PC-3 (cell line): Measurements from ENCODE around the gene ZNF281. TPM values are rescaled to one million over a fixed set of nuclear protein-coding genes. Genes with fewer than 3 reads are reported as not detected.

Experiments used
- ATAC-seq: fragments of 200-7000 bp; cut with Tn5 transposase; 2 replicates; pipeline ENCODE4 v1.9.1; 2020; ENCODE audit warnings: mild to moderate bottlenecking, moderate library complexity
- BruUV-seq: library from RNA; stranded (reverse); fragments of 400-500 nt; replicated peaks from 2 replicates; lab custom pipeline; 2021; lab: Mats Ljungman, UMichigan
- CTCF ChIA-PET: fragments of 300-600 bp; sonication (Branson Sonifier 250); formaldehyde crosslinking; loops from one replicate; lab custom pipeline; 2022; ENCODE audit warnings: antibody characterized with exemption; lab: Charles Lee
- POLR2A ChIA-PET: fragments of 300-600 bp; sonication (Branson Sonifier 250); formaldehyde crosslinking; loops from one replicate; lab custom pipeline; 2022; ENCODE audit warnings: antibody characterized with exemption; ENCODE audit not compliant: unreplicated experiment; lab: Charles Lee
- DNase-seq: peaks from one replicate; pipeline ENCODE4 v3.0.0-alpha.2; 2015
- H2AFZ ChIP-seq: fragments of 300-600 bp; sonication (generic); 2 replicates; pipeline ENCODE4 v1.6.0; 2016; ENCODE audit warnings: antibody characterized with exemption, low read length
- H3F3A ChIP-seq: fragments of 300-600 bp; sonication (generic); one replicate; pipeline ENCODE4 v1.6.0; 2017; ENCODE audit warnings: antibody characterized with exemption, low read length, control low read depth, mild to moderate bottlenecking; ENCODE audit not compliant: unreplicated experiment
- H3K27ac ChIP-seq: fragments of 300-600 bp; sonication (generic); 2 replicates; pipeline ENCODE4 v1.5.1; 2016; ENCODE audit warnings: mild to moderate bottlenecking, low read length
- H3K27me3 ChIP-seq: fragments of 300-600 bp; sonication (generic); 2 replicates; pipeline ENCODE4 v1.6.1; 2016; ENCODE audit warnings: low read length, mixed read lengths
- H3K36me3 ChIP-seq: fragments of 300-600 bp; sonication (generic); 2 replicates; pipeline ENCODE4 v1.6.1; 2016; ENCODE audit warnings: low read depth, mixed run types, low read length, mixed read lengths
- H3K4me1 ChIP-seq: fragments of 300-600 bp; sonication (generic); 2 replicates; pipeline ENCODE4 v1.5.1; 2016; ENCODE audit warnings: low read length; ENCODE audit not compliant: insufficient read depth
- H3K4me2 ChIP-seq: fragments of 300-600 bp; sonication (generic); 2 replicates; pipeline ENCODE4 v1.6.0; 2016; ENCODE audit warnings: low read length
- H3K4me3 ChIP-seq: fragments of 300-600 bp; sonication (generic); 2 replicates; pipeline ENCODE4 v1.5.1; 2016; ENCODE audit warnings: mild to moderate bottlenecking, low read length, mixed read lengths
- H3K79me2 ChIP-seq: fragments of 300-600 bp; sonication (generic); 2 replicates; pipeline ENCODE4 v1.6.1; 2017; ENCODE audit warnings: low read length, mixed read lengths
- H3K9ac ChIP-seq: fragments of 300-600 bp; sonication (generic); 2 replicates; pipeline ENCODE4 v1.6.0; 2016; ENCODE audit warnings: mild to moderate bottlenecking, low read length
- H3K9me2 ChIP-seq: fragments of 300-600 bp; sonication (generic); replicated peaks from 2 replicates; pipeline ENCODE4 v1.6.1; 2016; ENCODE audit warnings: mixed run types, low read length, mixed read lengths
- H3K9me3 ChIP-seq: fragments of 300-600 bp; sonication (generic); 2 replicates; pipeline ENCODE4 v1.6.1; 2016; ENCODE audit warnings: low read length, mixed read lengths
- H4K20me1 ChIP-seq: fragments of 300-600 bp; sonication (generic); 2 replicates; pipeline ENCODE4 v1.6.1; 2016; ENCODE audit warnings: low read length, mixed read lengths
- EZH2 ChIP-seq: fragments of 300-600 bp; sonication (generic); IDR thresholded peaks from one replicate; pipeline ENCODE4 v1.6.1; 2017; ENCODE audit warnings: antibody characterized with exemption, mild to moderate bottlenecking, low read length; ENCODE audit not compliant: unreplicated experiment
- EZH2phosphoT487 ChIP-seq: fragments of 300-600 bp; sonication (generic); IDR thresholded peaks from 2 replicates; pipeline ENCODE4 v1.6.1; 2018; ENCODE audit warnings: mild to moderate bottlenecking, antibody characterized with exemption, low read length, borderline replicate concordance
- intact Hi-C: fragments of 100-400 bp; cut with micrococcal nuclease; formaldehyde crosslinking; loops from 2 replicates; pipeline ENCODE4 v1.9.0; 2023
- total RNA-seq: library from RNA; depleted of rRNA; stranded (reverse); fragments of >200 nt; gene quantifications from 2 replicates; pipeline ENCODE4 v1.2.3, GENCODE V29; 2014
- TF ChIP-seq, protein P1 (sequence below): fragments of 300-600 bp; sonication (generic); conservative IDR thresholded peaks from 2 replicates; pipeline ENCODE4 v1.5.1; 2017; ENCODE audit warnings: antibody characterized with exemption, low read depth, mild to moderate bottlenecking, low read length

The ZNF281 gene
- total RNA-seq, 1 experiment from 2014 or later = 26.6 TPM

DNA sequence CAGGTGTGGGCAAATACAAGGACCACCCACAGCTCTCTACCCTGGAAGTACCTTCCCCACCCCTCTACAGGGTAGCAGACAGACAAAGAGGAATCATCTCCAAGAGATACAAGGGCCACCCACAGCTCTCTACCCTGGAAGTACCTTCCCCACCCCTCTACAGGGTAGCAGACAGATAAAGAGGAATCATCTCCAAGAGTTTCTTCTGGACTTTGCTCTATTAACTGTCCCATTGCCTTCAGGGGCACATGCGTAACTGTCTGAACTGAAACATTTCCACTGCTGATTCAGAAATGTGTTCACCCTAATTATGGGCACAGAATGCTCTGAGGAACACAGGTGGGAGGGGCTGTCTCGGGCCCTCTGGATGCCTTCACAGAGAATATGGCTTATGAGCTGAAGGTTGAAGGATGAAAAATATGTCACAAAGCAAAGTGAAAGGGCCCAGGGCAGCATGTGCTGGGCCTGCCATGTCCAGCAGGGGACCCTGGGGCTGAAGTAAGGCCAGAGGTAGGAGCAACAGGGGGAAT, 43.9 kb downstream of the ZNF281 start:
- Histone ChIP-seq H3K4me2 (no peak overlapping the region), H3K79me2 (no peaks in the 10 kb centered on the region), H3K9me3 (no peaks in the 10 kb centered on the region), H3K36me3 (no peaks in the 10 kb centered on the region), H3K4me1 (peaks cover 50% of the 10 kb centered on the region), H3K27me3 (no peaks in the 10 kb centered on the region), H3K4me3 (no peak overlapping the region), H3F3A (no peaks in the 10 kb centered on the region), H4K20me1 (no peaks in the 10 kb centered on the region), H3K9me2 (no peaks in the 10 kb centered on the region), H3K27ac (no peak overlapping the region), H2AFZ (no peak overlapping the region), H3K9ac (no peak overlapping the region)
- ATAC-seq (no peak), DNase-seq (no peak)
- TF ChIP-seq, protein P1, sequence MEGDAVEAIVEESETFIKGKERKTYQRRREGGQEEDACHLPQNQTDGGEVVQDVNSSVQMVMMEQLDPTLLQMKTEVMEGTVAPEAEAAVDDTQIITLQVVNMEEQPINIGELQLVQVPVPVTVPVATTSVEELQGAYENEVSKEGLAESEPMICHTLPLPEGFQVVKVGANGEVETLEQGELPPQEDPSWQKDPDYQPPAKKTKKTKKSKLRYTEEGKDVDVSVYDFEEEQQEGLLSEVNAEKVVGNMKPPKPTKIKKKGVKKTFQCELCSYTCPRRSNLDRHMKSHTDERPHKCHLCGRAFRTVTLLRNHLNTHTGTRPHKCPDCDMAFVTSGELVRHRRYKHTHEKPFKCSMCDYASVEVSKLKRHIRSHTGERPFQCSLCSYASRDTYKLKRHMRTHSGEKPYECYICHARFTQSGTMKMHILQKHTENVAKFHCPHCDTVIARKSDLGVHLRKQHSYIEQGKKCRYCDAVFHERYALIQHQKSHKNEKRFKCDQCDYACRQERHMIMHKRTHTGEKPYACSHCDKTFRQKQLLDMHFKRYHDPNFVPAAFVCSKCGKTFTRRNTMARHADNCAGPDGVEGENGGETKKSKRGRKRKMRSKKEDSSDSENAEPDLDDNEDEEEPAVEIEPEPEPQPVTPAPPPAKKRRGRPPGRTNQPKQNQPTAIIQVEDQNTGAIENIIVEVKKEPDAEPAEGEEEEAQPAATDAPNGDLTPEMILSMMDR = peak; percentile 29; the same call in 1 of the 2 replicates
- TF ChIP-seq EZH2phosphoT487 = no peak
- intact Hi-C loops = no loop called here
- POLR2A ChIA-PET = interaction anchor here (0.6 kb wide), 1 partner anchor 144 kb away, joined by 3 read pairs; no protein-coding TSS in a partner anchor
- no TSS peak for BruUV-seq
- CTCF ChIA-PET = interaction anchor here (1.4 kb wide), 1 partner anchor 143 kb away, joined by 15 read pairs; no protein-coding TSS in a partner anchor

- no peak overlapping the region for H2AFZ ChIP-seq
- no peak overlapping the region for H3K4me3 ChIP-seq
- no peaks in the 10 kb centered on the region for H3K27me3 ChIP-seq
- peaks cover 52% of the 10 kb centered on the region for H3K4me1 ChIP-seq
- ATAC-seq (peak; percentile 81), DNase-seq (peak; percentile 83)
- H3K9me3 ChIP-seq = no peaks in the 10 kb centered on the region
- H4K20me1 ChIP-seq = no peaks in the 10 kb centered on the region
- no peaks in the 10 kb centered on the region for H3K9me2 ChIP-seq
- H3K27ac ChIP-seq = peak overlapping the region; percentile 49
- no peaks in the 10 kb centered on the region for H3K36me3 ChIP-seq
- intact Hi-C loops = no loop called here
- H3F3A ChIP-seq = no peaks in the 10 kb centered on the region
- TF ChIP-seq EZH2phosphoT487 = no peak
- TF ChIP-seq, protein P1 = no peak
- TF ChIP-seq EZH2 = no peak
- ChIA-PET POLR2A (interaction anchor here (0.6 kb wide), 1 partner anchor 127 kb away, joined by 7 read pairs; no protein-coding TSS in a partner anchor), CTCF (interaction anchor here (0.6 to 1.4 kb wide), 2 partner anchors 15 to 145 kb away, joined by 3 to 15 read pairs; no protein-coding TSS in a partner anchor)
- peak overlapping the region; percentile 48 for H3K4me2 ChIP-seq
- H3K9ac ChIP-seq = peak overlapping the region; percentile 12; the same call in 1 of the 2 replicates
- H3K79me2 ChIP-seq = no peaks in the 10 kb centered on the region
- BruUV-seq = no TSS peak
Measured at GRCh38 chr1:200364831-200365230, 45.0 kb downstream of the ZNF281 start.

DNA sequence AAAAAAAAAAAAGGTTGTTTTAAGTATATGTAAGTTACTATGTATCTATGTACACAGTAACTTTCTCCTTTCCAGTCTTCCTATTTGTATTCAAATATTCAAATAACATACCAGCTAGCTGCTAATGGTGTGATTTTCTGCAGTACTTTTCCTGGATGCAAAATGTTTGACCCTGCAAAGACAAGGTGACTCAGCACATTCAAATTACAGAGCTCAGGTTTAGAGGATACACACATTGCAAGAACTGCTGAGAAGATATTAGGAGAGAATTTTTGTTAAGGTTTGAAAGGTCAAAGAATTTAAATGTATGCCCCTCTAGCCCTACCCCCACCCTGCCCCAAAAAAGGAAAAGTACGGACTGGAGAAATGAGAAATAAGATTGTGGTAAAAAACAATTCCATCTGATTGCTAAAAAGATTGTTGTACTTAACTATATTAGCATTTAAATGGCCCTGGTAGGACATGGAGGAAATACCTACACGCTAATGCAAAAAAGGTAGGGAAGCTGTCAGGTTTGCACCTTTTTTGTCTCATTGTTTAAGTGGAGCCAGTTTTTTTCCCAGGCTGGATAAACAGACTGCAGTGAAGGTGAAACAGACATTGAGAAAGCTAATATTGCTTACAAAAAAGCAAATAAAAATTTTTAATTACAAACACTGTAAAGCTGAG, 45.6 kb downstream of the ZNF281 start:
- ChIA-PET CTCF (interaction anchor here (0.6 to 1.4 kb wide), 4 partner anchors 15 to 145 kb away, joined by 3 to 15 read pairs (median 4); no protein-coding TSS in a partner anchor), POLR2A (interaction anchor here (0.6 kb wide), 1 partner anchor 127 kb away, joined by 7 read pairs; no protein-coding TSS in a partner anchor)
- Histone ChIP-seq H3F3A (no peaks in the 10 kb centered on the region), H3K27ac (peak overlapping the region; percentile 49), H3K4me3 (no peak overlapping the region; the same call in 1 of the 2 replicates), H2AFZ (no peak overlapping the region), H3K4me2 (peak overlapping the region; percentile 48), H3K9ac (peak overlapping the region; percentile 12; the same call in 1 of the 2 replicates), H3K4me1 (peaks cover 50% of the 10 kb centered on the region), H3K36me3 (no peaks in the 10 kb centered on the region), H3K9me2 (no peaks in the 10 kb centered on the region), H4K20me1 (no peaks in the 10 kb centered on the region), H3K27me3 (no peaks in the 10 kb centered on the region), H3K9me3 (no peaks in the 10 kb centered on the region), H3K79me2 (no peaks in the 10 kb centered on the region)
- DNase-seq (peak; percentile 56), ATAC-seq (peak; percentile 53)
- BruUV-seq = no TSS peak
- intact Hi-C loops = no loop called here
- TF ChIP-seq EZH2phosphoT487 (no peak), EZH2 (no peak)
- TF ChIP-seq, protein P1 = no peak
